ENCODE data around the gene NCAN. TPM values are rescaled to one million over a fixed set of nuclear protein-coding genes. Genes with fewer than 3 reads are reported as not detected.

Gene NCAN
- total and polyA plus RNA-seq, 11 donors = not detected

- Histone ChIP-seq H3K4me1 (no peaks in the 10 kb centered on the region), H3K9me3 (peaks cover 0 to 32% (median 24%) of the 10 kb centered on the region in 12 donors), H3K4me3 (no peak overlapping the region), H3K36me3 (no peaks in the 10 kb centered on the region), H3K27ac (no peak overlapping the region), H3K27me3 (peaks cover 0 to 5% (median 0%) of the 10 kb centered on the region in 9 donors)
- TF ChIP-seq POLR2A (IDR thresholded peaks at IDR 0.05) = no peak
- no peak for TF ChIP-seq CTCF (IDR thresholded peaks at IDR 0.05)
- intact Hi-C loops (cut with DNase I) = no loop called here
- ATAC-seq = no peak
- no peak for DNase-seq
- 62 to 88% (median 86%) methylated on average over 2 of the region's 2 CpGs for whole genome bisulfite sequencing, 4 donors
Observed at GRCh38 chr19:19234220-19234816, 22.6 kb downstream of the NCAN start.

GRCh38 chr19:19236173-19236572 lies 24.4 kb downstream of the NCAN start:
- H3K36me3 ChIP-seq = no peaks in the 10 kb centered on the region
- H3K27ac ChIP-seq = no peak overlapping the region
- ATAC-seq (no peak), DNase-seq (no peak)
- intact Hi-C loops (cut with DNase I) = no loop called here
- H3K9me3 ChIP-seq = peaks cover 0 to 32% (median 24%) of the 10 kb centered on the region in 12 donors
- peaks cover 0 to 15% (median 3%) of the 10 kb centered on the region in 9 donors for H3K27me3 ChIP-seq
- TF ChIP-seq CTCF (IDR thresholded peaks at IDR 0.05) (no peak), POLR2A (IDR thresholded peaks at IDR 0.05) (no peak)
- H3K4me3 ChIP-seq = no peak overlapping the region
- no peaks in the 10 kb centered on the region for H3K4me1 ChIP-seq

- TF ChIP-seq POLR2A (IDR thresholded peaks at IDR 0.05) (no peak), CTCF (IDR thresholded peaks at IDR 0.05) (no peak)
- Histone ChIP-seq H3K27ac (no peak overlapping the region), H3K27me3 (peaks cover 0 to 15% (median 3%) of the 10 kb centered on the region in 9 donors), H3K4me3 (no peak overlapping the region), H3K36me3 (no peaks in the 10 kb centered on the region), H3K9me3 (peaks cover 0 to 31% (median 23%) of the 10 kb centered on the region in 12 donors), H3K4me1 (no peaks in the 10 kb centered on the region)
- WGBS, 4 donors = 82 to 87% (median 85%) methylated on average over 18 of the region's 18 CpGs
- ATAC-seq = no peak
- DNase-seq = peak in 1 of 5 donors; percentile 47
- intact Hi-C loops (cut with DNase I) = no loop called here
Observed at GRCh38 chr19:19238126-19238894, 26.6 kb downstream of the NCAN start.

- Histone ChIP-seq H3K4me3 (no peak overlapping the region), H3K4me1 (no peaks in the 10 kb centered on the region), H3K27me3 (peaks cover 0 to 15% (median 3%) of the 10 kb centered on the region in 9 donors), H3K27ac (no peak overlapping the region), H3K9me3 (peaks cover 0 to 19% (median 10%) of the 10 kb centered on the region in 12 donors), H3K36me3 (no peaks in the 10 kb centered on the region)
- intact Hi-C loops (cut with DNase I) = no loop called here
- ATAC-seq (no peak), DNase-seq (no peak)
- TF ChIP-seq POLR2A (IDR thresholded peaks at IDR 0.05) (no peak), CTCF (IDR thresholded peaks at IDR 0.05) (no peak)
Observed at GRCh38 chr19:19239675-19240074, 27.9 kb downstream of the NCAN start.
